GM21367 (cell line): ENCODE measurements around the gene EEF1A2.

Source experiments
- ATAC-seq: cut with Tn5 transposase; IDR thresholded peaks from one replicate; pipeline ENCODE4 v1.9.1; 2021; ENCODE audit not compliant: unreplicated experiment

EEF1A2 gene

GRCh38 chr20:63537525-63538203 is 38.8 kb upstream of the EEF1A2 start:
- ATAC-seq: peak; percentile 74

- peak; percentile 11 for ATAC-seq
Measured at GRCh38 chr20:63536997-63537524, 38.2 kb upstream of the EEF1A2 start, which contains the start of gene PTK6. PTK6 (minus strand) TSS chr20:63537376; CDS start chr20:63537314, 62 bp downstream.

- ATAC-seq: no peak
Measured at GRCh38 chr20:63536241-63536977, 37.5 kb upstream of the EEF1A2 start.

- no peak for ATAC-seq
Measured at GRCh38 chr20:63534831-63535651, 36.2 kb upstream of the EEF1A2 start.

- no peak for ATAC-seq
Measured at GRCh38 chr20:63534427-63534830, 35.5 kb upstream of the EEF1A2 start.

- ATAC-seq: no peak
Measured at GRCh38 chr20:63533871-63534393, 35.0 kb upstream of the EEF1A2 start.

- no peak for ATAC-seq
Measured at GRCh38 chr20:63533388-63533787, 34.5 kb upstream of the EEF1A2 start.

- no peak for ATAC-seq
Measured at GRCh38 chr20:63532449-63532971, 33.6 kb upstream of the EEF1A2 start.

GRCh38 chr20:63531686-63532448 is 33.0 kb upstream of the EEF1A2 start:
- no peak for ATAC-seq

- no peak for ATAC-seq
Measured at GRCh38 chr20:63530788-63531160, 31.9 kb upstream of the EEF1A2 start.

GRCh38 chr20:63529861-63530787 is 31.2 kb upstream of the EEF1A2 start:
- ATAC-seq: no peak

GRCh38 chr20:63529180-63529860 is 30.4 kb upstream of the EEF1A2 start:
- ATAC-seq: no peak

GRCh38 chr20:63527184-63527583 is 28.3 kb upstream of the EEF1A2 start:
- ATAC-seq: no peak

- ATAC-seq: no peak
Measured at GRCh38 chr20:63525971-63526370, 27.1 kb upstream of the EEF1A2 start.

GRCh38 chr20:63525185-63525584 is 26.3 kb upstream of the EEF1A2 start:
- ATAC-seq: no peak

- ATAC-seq: no peak
Measured at GRCh38 chr20:63522981-63523611, 24.2 kb upstream of the EEF1A2 start.

GRCh38 chr20:63522091-63522868 is 23.4 kb upstream of the EEF1A2 start:
- ATAC-seq: no peak
